Adrenal gland (tissue), 12 donors: ENCODE results near the gene SOX21. TPM values are rescaled to one million over a fixed set of nuclear protein-coding genes. Genes with fewer than 3 reads are reported as not detected.

Experiments used
- DNase-seq, 7 donors: peaks; one replicate each; pipeline ENCODE4 v3.0.0-alpha.2; 2019 to 2020
- H3K27ac ChIP-seq, 5 donors: fragments of 200-600 bp; sonication (generic) in 4 of 5; 1 replicate in 3 of 5; 2 replicates in 2 of 5; pipeline versions ENCODE4 v1.5.1 to v1.8.0; 2016 to 2020; ENCODE audit warnings: mild to moderate bottlenecking in 1 of 5
- H3K27me3 ChIP-seq: fragments of 200-600 bp; 2 replicates; pipeline ENCODE4 v1.8.0; 2021
- H3K36me3 ChIP-seq, 2 donors: fragments of 200-600 bp; replicated peaks in 1 of 2; 1 replicate in 1 of 2; 2 replicates in 1 of 2; pipeline versions ENCODE4 v1.5.1 to v1.8.0; 2018 to 2022
- H3K4me1 ChIP-seq, 2 donors: fragments of 200-600 bp; replicated peaks in 1 of 2; 1 replicate in 1 of 2; 2 replicates in 1 of 2; pipeline versions ENCODE4 v1.5.1 to v1.8.0; 2018 to 2021
- H3K4me3 ChIP-seq, 4 donors: fragments of 200-600 bp; sonication (generic) in 3 of 4; one replicate each; pipeline ENCODE4 v1.5.1; 2016 to 2018
- H3K9me3 ChIP-seq, 3 donors: fragments of 200-600 bp; sonication (generic) in 1 of 3; replicated peaks in 1 of 3; 1 replicate in 2 of 3; 2 replicates in 1 of 3; pipeline versions ENCODE4 v1.5.1 to v1.8.0; 2016 to 2021
- POLR2A ChIP-seq, 2 donors: fragments of 450-650 bp; IDR thresholded peaks; one replicate each; pipeline ENCODE4 v1.6.1; 2017; ENCODE audit warnings: antibody characterized with exemption in 2 of 2, mild to moderate bottlenecking in 2 of 2, moderate library complexity in 1 of 2
- WGBS, 4 donors: extraction: QIAGEN DNeasy Blood & Tissue Kit in 2 of 4; methylation state at CpG; one replicate each; pipeline versions ENCODE4 v1.1.5 to v1.1.7; 2013 to 2017; 5-methylcytosine and 5-hydroxymethylcytosine counted together
- intact Hi-C, 2 donors: fragments of 100-400 bp; cut with DNase I; formaldehyde crosslinking; loops; one replicate each; pipeline versions ENCODE4 v1.14.1 to v1.15.0; 2022 to 2023
- polyA plus RNA-seq, 3 donors: library from polyadenylated mRNA; stranded (reverse); fragments of 200-250 nt in 2 of 3; fragments of 350-450 nt in 1 of 3; fragmentation: Illumina TruSeq in 1 of 3; extraction: RNeasy Lipid Tissue Mini Kit (QIAGEN cat#74804) in 1 of 3; gene quantifications; one replicate each; pipeline ENCODE4 v1.2.3, GENCODE V29; 2013 to 2014
- small RNA-seq, 2 donors: library from RNA; depleted of rRNA; stranded (forward); fragments of <200 nt; gene quantifications; one replicate each; pipeline ENCODE3, GENCODE V24; 2016
- total RNA-seq, 9 donors: library from RNA; depleted of rRNA in 4 of 9; stranded (reverse); fragments of >200 nt in 4 of 9; fragments of 120-200 nt in 1 of 9; fragmentation: NEBNext Ultra II Directional in 1 of 9; extraction: Animal tissue kit (Norgen Biotek cat#: 25700) in 1 of 9; gene quantifications; one replicate each; pipeline versions ENCODE4 v1.1.0 to v1.2.4, GENCODE V29; 2013 to 2023
- TF ChIP-seq, protein P1 (sequence below), 6 experiments: fragments of 450-650 bp in 4 of 6; fragments of 200-600 bp in 2 of 6; sonication (generic) in 1 of 6; IDR thresholded peaks; 1 replicate in 5 of 6; 2 replicates in 1 of 6; pipeline versions ENCODE4 v1.5.1 to v1.8.0; 2016 to 2021; ENCODE audit warnings: antibody characterized with exemption in 6 of 6, mild to moderate bottlenecking in 2 of 6, moderate library complexity in 1 of 6
- donor health status: healthy with polysubstance abuse.
- donor health status: Bipolar disorder and iron deficiency.
- donor health status: DM: yes; HTN: yes; CAD: no.
- donor health status: DM: no; HTN: no; CAD: no.
- donor health status: DM: no; HTN: no; CAD: no.
- donor health status: DM: yes; HTN: yes; CAD: no.

SOX21 gene
- total and polyA plus RNA-seq, 12 donors, result not detected

DNA sequence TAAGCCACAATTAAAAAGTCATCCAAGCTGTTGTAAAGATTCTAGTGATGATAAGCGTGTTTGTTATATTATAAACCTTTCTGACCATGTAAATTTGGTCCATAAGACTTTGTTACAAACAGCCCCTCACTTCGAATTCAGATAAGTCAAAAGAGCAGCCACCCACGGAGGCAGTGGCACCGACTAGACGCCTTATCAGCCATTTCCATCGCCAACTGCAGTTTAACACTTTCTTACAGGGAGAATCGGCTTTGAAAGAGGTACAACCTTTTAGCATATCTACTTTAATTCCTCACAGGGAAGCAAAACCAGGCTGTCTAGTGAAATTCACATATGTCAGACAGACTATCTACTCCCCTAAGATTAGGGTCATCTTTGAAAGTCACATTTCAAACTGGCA is 47.5 kb downstream of the SOX21 start:
- TF ChIP-seq, protein P1, sequence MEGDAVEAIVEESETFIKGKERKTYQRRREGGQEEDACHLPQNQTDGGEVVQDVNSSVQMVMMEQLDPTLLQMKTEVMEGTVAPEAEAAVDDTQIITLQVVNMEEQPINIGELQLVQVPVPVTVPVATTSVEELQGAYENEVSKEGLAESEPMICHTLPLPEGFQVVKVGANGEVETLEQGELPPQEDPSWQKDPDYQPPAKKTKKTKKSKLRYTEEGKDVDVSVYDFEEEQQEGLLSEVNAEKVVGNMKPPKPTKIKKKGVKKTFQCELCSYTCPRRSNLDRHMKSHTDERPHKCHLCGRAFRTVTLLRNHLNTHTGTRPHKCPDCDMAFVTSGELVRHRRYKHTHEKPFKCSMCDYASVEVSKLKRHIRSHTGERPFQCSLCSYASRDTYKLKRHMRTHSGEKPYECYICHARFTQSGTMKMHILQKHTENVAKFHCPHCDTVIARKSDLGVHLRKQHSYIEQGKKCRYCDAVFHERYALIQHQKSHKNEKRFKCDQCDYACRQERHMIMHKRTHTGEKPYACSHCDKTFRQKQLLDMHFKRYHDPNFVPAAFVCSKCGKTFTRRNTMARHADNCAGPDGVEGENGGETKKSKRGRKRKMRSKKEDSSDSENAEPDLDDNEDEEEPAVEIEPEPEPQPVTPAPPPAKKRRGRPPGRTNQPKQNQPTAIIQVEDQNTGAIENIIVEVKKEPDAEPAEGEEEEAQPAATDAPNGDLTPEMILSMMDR (IDR thresholded peaks at IDR 0.05), result no peak
- TF ChIP-seq POLR2A (IDR thresholded peaks at IDR 0.05), result no peak
- DNase-seq, result no peak
- Histone ChIP-seq H3K4me1 (no peaks in the 10 kb centered on the region), H3K4me3 (no peak overlapping the region), H3K27ac (no peak overlapping the region), H3K9me3 (no peaks in the 10 kb centered on the region), H3K27me3 (peaks cover 9% of the 10 kb centered on the region), H3K36me3 (no peaks in the 10 kb centered on the region)
- intact Hi-C loops, result no loop called here
- 50 to 52% (median 51%) methylated on average over 7 of the region's 7 CpGs for WGBS, 4 donors

DNA sequence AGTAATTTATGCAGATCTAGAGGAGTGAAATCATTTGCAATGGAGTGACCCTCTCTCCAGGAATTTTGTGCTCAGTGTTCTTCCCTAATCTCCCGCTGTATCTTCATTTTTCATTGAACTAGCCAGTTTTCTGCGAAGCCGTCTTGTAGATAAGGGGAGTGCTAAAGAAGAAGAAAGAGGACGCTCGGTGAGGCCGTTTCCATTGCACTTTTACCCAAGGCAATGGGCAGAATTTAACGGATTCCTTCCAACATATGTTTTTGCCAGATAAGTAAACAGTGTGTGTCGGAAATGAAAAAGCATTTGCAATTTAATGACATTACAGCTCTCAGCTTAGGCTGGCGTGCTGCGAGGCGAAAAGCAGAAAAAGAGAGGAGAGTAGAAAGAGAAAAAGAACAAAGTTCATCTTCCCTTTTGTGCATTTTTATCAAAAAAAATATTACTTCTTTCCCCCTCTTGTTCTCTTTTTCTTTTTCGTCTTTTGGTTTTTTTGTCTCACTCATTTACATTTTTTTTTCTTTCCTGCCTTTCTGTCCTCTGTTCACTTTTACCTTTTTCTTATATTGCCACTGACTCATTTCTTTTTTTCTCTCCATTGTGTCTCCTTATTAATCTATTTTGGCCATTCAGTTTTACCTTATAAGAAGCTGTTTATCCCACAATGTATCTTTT is 49.9 kb downstream of the SOX21 start:
- H3K27me3 ChIP-seq, result peaks cover 9% of the 10 kb centered on the region
- no peak overlapping the region for H3K27ac ChIP-seq
- H3K4me3 ChIP-seq, result no peak overlapping the region
- H3K9me3 ChIP-seq, result no peaks in the 10 kb centered on the region
- H3K36me3 ChIP-seq, result no peaks in the 10 kb centered on the region
- no peak for TF ChIP-seq POLR2A (IDR thresholded peaks at IDR 0.05)
- TF ChIP-seq, protein P1 (IDR thresholded peaks at IDR 0.05), result no peak
- DNase-seq, result no peak
- WGBS, 4 donors, result 21 to 30% (median 26%) methylated on average over 12 of the region's 12 CpGs
- intact Hi-C loops, result no loop called here
- no peaks in the 10 kb centered on the region for H3K4me1 ChIP-seq

DNA sequence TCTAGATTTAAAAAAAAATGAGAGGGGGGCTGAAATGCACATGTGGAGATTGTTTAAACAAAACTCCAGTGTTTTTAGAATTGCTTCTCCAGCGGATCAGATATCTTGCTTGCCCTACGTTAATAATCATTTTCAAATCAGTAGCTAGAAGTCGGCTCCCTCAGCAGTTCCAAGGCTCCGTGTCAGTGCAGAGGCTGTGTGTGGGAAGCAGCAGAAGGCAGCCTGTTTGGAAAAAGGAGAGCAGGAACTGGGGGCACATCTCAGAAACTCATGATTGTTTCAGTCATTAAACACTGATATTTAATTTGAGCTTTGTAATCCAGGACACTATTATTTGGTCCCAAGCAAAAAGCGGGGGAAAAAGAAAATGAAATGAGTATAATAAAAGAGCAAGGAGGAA is 50.9 kb downstream of the SOX21 start:
- 61 to 75% (median 64%) methylated on average over 5 of the region's 5 CpGs for WGBS, 4 donors
- no peak overlapping the region for H3K27ac ChIP-seq
- H3K36me3 ChIP-seq, result no peaks in the 10 kb centered on the region
- intact Hi-C loops, result no loop called here
- no peak for DNase-seq
- H3K4me1 ChIP-seq, result no peaks in the 10 kb centered on the region
- H3K9me3 ChIP-seq, result no peaks in the 10 kb centered on the region
- no peak overlapping the region for H3K4me3 ChIP-seq
- TF ChIP-seq, protein P1 (IDR thresholded peaks at IDR 0.05), result no peak
- no peak for TF ChIP-seq POLR2A (IDR thresholded peaks at IDR 0.05)
- peaks cover 9% of the 10 kb centered on the region for H3K27me3 ChIP-seq

DNA sequence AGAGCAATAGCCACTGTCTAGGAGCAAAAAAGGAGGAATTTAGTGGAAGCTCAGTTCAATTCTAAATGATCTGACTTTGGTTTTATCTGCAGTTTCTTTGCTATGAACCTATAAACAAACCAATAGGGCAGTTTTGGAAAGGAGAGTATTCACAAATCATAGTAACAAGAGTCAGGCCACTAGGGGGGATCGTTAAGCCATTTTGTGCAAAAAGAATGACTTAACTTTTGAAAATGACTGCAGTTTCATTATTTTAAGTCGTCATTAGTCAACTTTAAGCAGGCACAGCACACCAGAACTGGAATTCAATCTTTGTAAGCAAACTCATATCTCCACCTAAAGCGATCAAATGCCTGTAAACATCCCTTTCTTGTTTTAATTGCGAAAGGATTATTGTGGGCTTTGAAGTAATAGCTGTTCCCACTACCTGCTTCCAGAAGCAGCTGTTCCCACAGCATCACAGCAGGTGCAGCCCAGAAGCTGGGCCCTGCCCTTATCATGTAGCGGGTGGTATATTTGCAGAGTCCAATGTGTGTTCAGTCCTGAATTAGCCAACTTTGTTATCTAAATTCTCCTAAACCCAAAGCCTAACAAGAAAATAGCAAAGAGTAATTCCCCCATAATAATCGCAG is 51.5 kb downstream of the SOX21 start:
- Histone ChIP-seq H3K36me3 (no peaks in the 10 kb centered on the region), H3K27me3 (peaks cover 9% of the 10 kb centered on the region), H3K4me3 (no peak overlapping the region), H3K9me3 (no peaks in the 10 kb centered on the region), H3K4me1 (no peaks in the 10 kb centered on the region), H3K27ac (no peak overlapping the region)
- 48 to 65% (median 58%) methylated on average over 6 of the region's 6 CpGs for WGBS, 4 donors
- TF ChIP-seq POLR2A (IDR thresholded peaks at IDR 0.05), result no peak
- TF ChIP-seq, protein P1 (IDR thresholded peaks at IDR 0.05), result no peak
- intact Hi-C loops, result no loop called here
- DNase-seq, result no peak

Small RNA genes within 50 kb of the gene (small RNA-seq; reads per million reads assigned to genes)
- gene RN7SL585P, result 0 reads per million in 2 donors

Other genes with a start within 250 kb of the SOX21 start
- gene DCT, start 232.9 kb downstream of the SOX21 start, total RNA-seq, result 1 to 10 TPM in 4 of 9 donors, under 1 TPM in 5; 0.18 to 3.0 (median 0.69) TPM
- gene DCT, start 232.9 kb downstream of the SOX21 start, polyA plus RNA-seq, result 1 to 10 TPM in 1 of 3 donors, under 1 TPM in 2; 0.40 to 1.1 (median 0.80) TPM
- gene TGDS, start 116.4 kb downstream of the SOX21 start, total RNA-seq, result 10 to 100 TPM in 8 of 9 donors, 1 to 10 TPM in 1; 9.6 to 23.7 (median 11.8) TPM
- gene TGDS, start 116.4 kb downstream of the SOX21 start, polyA plus RNA-seq, result 10 to 100 TPM in 1 of 3 donors, 1 to 10 TPM in 2; 6.2 to 27.4 (median 7.5) TPM
- gene GPR180, start 110.7 kb downstream of the SOX21 start, total RNA-seq, result 1 to 10 TPM; 3.1 to 6.1 (median 3.8) TPM
- 1 to 10 TPM; 1.1 to 8.0 (median 1.5) TPM for gene GPR180, start 110.7 kb downstream of the SOX21 start, polyA plus RNA-seq